CD1c-positive myeloid dendritic cell (primary cell): ENCODE results near the gene SMC3.
A peak's percentile ranks its signal among the peaks of the same experiment; 100 is the strongest.

Experiments used
- DNase-seq: peaks from one replicate; pipeline ENCODE4 v3.0.0-alpha.2; 2016; ENCODE audit errors: extremely low spot score

Gene SMC3

GRCh38 chr10:110546077-110546476, 21.4 kb upstream of the SMC3 start:
- DNase-seq: peak; percentile 22

- peak; percentile 53 for DNase-seq
Observed at GRCh38 chr10:110546499-110547110, 20.9 kb upstream of the SMC3 start.

GRCh38 chr10:110547139-110547761, 20.2 kb upstream of the SMC3 start:
- DNase-seq: peak; percentile 85

GRCh38 chr10:110548002-110548401, 19.5 kb upstream of the SMC3 start:
- no peak for DNase-seq

- no peak for DNase-seq
Observed at GRCh38 chr10:110549211-110549610, 18.3 kb upstream of the SMC3 start.

- DNase-seq: no peak
Observed at GRCh38 chr10:110553905-110554304, 13.6 kb upstream of the SMC3 start.

GRCh38 chr10:110556296-110556695, 11.2 kb upstream of the SMC3 start:
- no peak for DNase-seq

- peak; percentile 69 for DNase-seq
Observed at GRCh38 chr10:110556969-110557601, 10.4 kb upstream of the SMC3 start.

- DNase-seq: peak; percentile 11
Observed at GRCh38 chr10:110558041-110558440, 9.5 kb upstream of the SMC3 start.

- no peak for DNase-seq
Observed at GRCh38 chr10:110560012-110560411, 7.5 kb upstream of the SMC3 start.

- DNase-seq: no peak
Observed at GRCh38 chr10:110561292-110561691, 6.2 kb upstream of the SMC3 start.

GRCh38 chr10:110562348-110562747, 5.1 kb upstream of the SMC3 start:
- DNase-seq: no peak

- no peak for DNase-seq
Observed at GRCh38 chr10:110563132-110563531, 4.4 kb upstream of the SMC3 start.

GRCh38 chr10:110566472-110567200, 859 bp upstream of the SMC3 start:
- no peak for DNase-seq

GRCh38 chr10:110568055-110568735, 700 bp downstream of the SMC3 start:
- peak; percentile 45 for DNase-seq

GRCh38 chr10:110569122-110569521, 1.6 kb downstream of the SMC3 start:
- DNase-seq: no peak

- DNase-seq: no peak
Observed at GRCh38 chr10:110569736-110570135, 2.2 kb downstream of the SMC3 start.

- DNase-seq: no peak
Observed at GRCh38 chr10:110571093-110571743, 3.7 kb downstream of the SMC3 start.

- DNase-seq: no peak
Observed at GRCh38 chr10:110572862-110573261, 5.4 kb downstream of the SMC3 start.

GRCh38 chr10:110574420-110574819, 6.9 kb downstream of the SMC3 start:
- DNase-seq: no peak

GRCh38 chr10:110576220-110576619, 8.7 kb downstream of the SMC3 start:
- no peak for DNase-seq

GRCh38 chr10:110577056-110577455, 9.6 kb downstream of the SMC3 start:
- DNase-seq: no peak
